Neuronal stem cell (in vitro differentiated cells): Measurements from ENCODE around the gene U2SURP.

Experiments used
- DNase-seq: peaks from one replicate; pipeline ENCODE4 v3.0.0-alpha.2; 2013; ENCODE audit warnings: low spot score
- H2AFZ ChIP-seq: one replicate; pipeline ENCODE4 v1.6.1; 2013; ENCODE audit warnings: mild to moderate bottlenecking, low read length, inconsistent platforms
- H2AK5ac ChIP-seq: 2 replicates; pipeline ENCODE4 v1.6.1; 2013; ENCODE audit warnings: low read depth, mild to moderate bottlenecking, inconsistent platforms, low read length, moderate library complexity, mixed read lengths
- H2BK120ac ChIP-seq: 2 replicates; pipeline ENCODE4 v1.6.1; 2013; ENCODE audit warnings: low read depth, mild to moderate bottlenecking, inconsistent platforms, low read length, moderate library complexity, mixed read lengths
- H2BK12ac ChIP-seq: one replicate; pipeline ENCODE4 v1.6.1; 2013; ENCODE audit warnings: low read length, inconsistent platforms
- H2BK15ac ChIP-seq: 2 replicates; pipeline ENCODE4 v1.6.1; 2013; ENCODE audit warnings: mild to moderate bottlenecking, low read length, inconsistent platforms, mixed read lengths
- H2BK5ac ChIP-seq: one replicate; pipeline ENCODE4 v1.6.1; 2013; ENCODE audit warnings: inconsistent platforms, mild to moderate bottlenecking, low read length, moderate library complexity
- H3K14ac ChIP-seq: one replicate; pipeline ENCODE4 v1.6.1; 2013; ENCODE audit warnings: low read length, inconsistent platforms
- H3K18ac ChIP-seq: 2 replicates; pipeline ENCODE4 v1.6.1; 2013; ENCODE audit warnings: low read length, inconsistent platforms
- H3K23ac ChIP-seq: 2 replicates; pipeline ENCODE4 v1.6.1; 2013; ENCODE audit warnings: low read depth, mild to moderate bottlenecking, mixed read lengths, low read length, inconsistent platforms; ENCODE audit not compliant: poor library complexity
- H3K27ac ChIP-seq: replicated peaks from 3 replicates; pipeline ENCODE4 v1.5.1; 2013; ENCODE audit warnings: low read length, inconsistent platforms
- H3K27me3 ChIP-seq, 3 experiments: 2 replicates each; pipeline ENCODE4 v1.6.1; 2013; ENCODE audit warnings: low read length in 3 of 3, mild to moderate bottlenecking in 2 of 3, inconsistent platforms in 1 of 3, low read depth in 1 of 3, mixed read lengths in 1 of 3, moderate library complexity in 1 of 3; ENCODE audit not compliant: control insufficient read depth in 3 of 3, insufficient read depth in 3 of 3
- H3K36me3 ChIP-seq, 2 donors: replicated peaks in 1 of 2; 2 replicates each; pipeline ENCODE4 v1.6.1; 2013; ENCODE audit warnings: low read length in 2 of 2; ENCODE audit not compliant: control insufficient read depth in 2 of 2, insufficient read depth in 2 of 2
- H3K4ac ChIP-seq: 2 replicates; pipeline ENCODE4 v1.6.1; 2013; ENCODE audit warnings: inconsistent platforms, mild to moderate bottlenecking, low read length, moderate library complexity
- H3K4me1 ChIP-seq, 2 donors: 1 replicate in 1 of 2; 2 replicates in 1 of 2; pipeline ENCODE4 v1.6.1; 2013; ENCODE audit warnings: low read length in 2 of 2, low read depth in 1 of 2; ENCODE audit not compliant: control insufficient read depth in 2 of 2, insufficient read depth in 1 of 2
- H3K4me2 ChIP-seq: one replicate; pipeline ENCODE4 v1.6.1; 2013; ENCODE audit warnings: mild to moderate bottlenecking, low read length, inconsistent platforms; ENCODE audit not compliant: insufficient read depth, poor library complexity, severe bottlenecking
- H3K4me3 ChIP-seq, 2 donors: 2 replicates each; pipeline ENCODE4 v1.5.1; 2013; ENCODE audit warnings: low read length in 2 of 2, mild to moderate bottlenecking in 2 of 2, inconsistent platforms in 1 of 2, moderate library complexity in 1 of 2
- H3K79me1 ChIP-seq: one replicate; pipeline ENCODE4 v1.6.1; 2013; ENCODE audit warnings: low read depth, mild to moderate bottlenecking, inconsistent platforms, low read length, moderate library complexity
- H3K9ac ChIP-seq: one replicate; pipeline ENCODE4 v1.6.1; 2013; ENCODE audit warnings: mild to moderate bottlenecking, low read depth, low read length, inconsistent platforms; ENCODE audit not compliant: poor library complexity
- H3K9me3 ChIP-seq, 2 donors: replicated peaks in 1 of 2; 2 replicates each; pipeline versions ENCODE3 to v1.6.1; 2013; ENCODE audit warnings: low read length in 2 of 2, mild to moderate bottlenecking in 2 of 2, inconsistent platforms in 1 of 2, low read depth in 1 of 2, mixed read lengths in 1 of 2, moderate library complexity in 1 of 2; ENCODE audit not compliant: control insufficient read depth in 2 of 2, insufficient read depth in 1 of 2
- H4K8ac ChIP-seq: one replicate; pipeline ENCODE4 v1.6.1; 2013; ENCODE audit warnings: low read depth, mild to moderate bottlenecking, inconsistent platforms, low read length, moderate library complexity
- H4K91ac ChIP-seq: one replicate; pipeline ENCODE4 v1.6.1; 2013; ENCODE audit warnings: low read length, low read depth, mild to moderate bottlenecking, inconsistent platforms; ENCODE audit not compliant: poor library complexity
- WGBS, 2 donors: extraction: QIAGEN DNeasy Blood & Tissue Kit; methylation state at CpG; one replicate each; pipeline ENCODE4 v1.1.7; 2013; ENCODE audit warnings: missing lambda C conversion rate in 2 of 2, mixed read lengths in 1 of 2; ENCODE audit not compliant: insufficient read length in 2 of 2, insufficient replicate concordance in 1 of 2; ENCODE audit errors: extremely low coverage in 2 of 2; 5-methylcytosine and 5-hydroxymethylcytosine counted together

The U2SURP gene

DNA sequence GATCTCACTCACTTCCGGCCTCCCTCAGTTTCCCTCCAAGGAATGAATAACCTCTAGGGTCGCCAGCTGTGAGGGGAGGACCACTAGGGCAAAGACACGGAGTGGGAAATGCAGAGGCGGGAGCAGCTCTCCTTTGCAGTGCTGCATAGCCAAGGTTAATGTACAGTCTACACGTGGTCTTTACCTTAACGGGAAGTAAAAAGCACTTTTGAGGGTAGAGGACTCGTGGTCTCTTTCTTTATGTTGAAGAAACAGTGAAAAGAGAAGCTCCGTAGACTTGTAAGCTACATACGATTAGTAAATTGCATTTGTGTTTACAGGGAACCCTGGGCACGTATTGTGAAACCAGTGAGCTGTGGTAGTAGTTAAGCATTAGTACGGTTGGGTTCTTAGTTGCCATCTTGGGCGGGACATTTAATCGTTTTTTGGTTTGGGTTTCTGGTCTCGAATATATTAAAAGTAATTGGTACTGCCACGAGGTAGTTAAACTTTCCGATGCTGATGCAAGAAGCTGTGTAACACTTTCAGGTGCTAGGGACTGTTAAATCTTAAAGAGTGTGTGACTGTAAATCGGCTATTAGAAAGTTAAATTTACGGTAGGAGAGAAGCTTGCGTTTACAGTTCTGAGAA, 828 bp downstream of the U2SURP start:
- no peak overlapping the region for H3K14ac ChIP-seq
- H3K4me2 ChIP-seq = peak overlapping the region; percentile 56
- H3K4me1 ChIP-seq = peaks cover 0 to 4% of the 10 kb centered on the region in 2 donors
- no peaks in the 10 kb centered on the region for H3K9me3 ChIP-seq
- peak overlapping the region; percentile 15 for H2AK5ac ChIP-seq
- H2BK12ac ChIP-seq = no peak overlapping the region
- DNase-seq = no peak
- H2BK15ac ChIP-seq = no peak overlapping the region
- H3K4ac ChIP-seq = no peak overlapping the region
- H3K4me3 ChIP-seq = peak overlapping the region; percentile 92 to 95
- peaks cover 3% of the 10 kb centered on the region for H3K79me1 ChIP-seq
- no peaks in the 10 kb centered on the region for H3K36me3 ChIP-seq
- no peak overlapping the region for H2BK5ac ChIP-seq
- WGBS, 2 donors = no CpG with 5 or more reads among the region's 19 CpGs
- peak overlapping the region; percentile 90 for H3K9ac ChIP-seq
- no peak overlapping the region for H2BK120ac ChIP-seq
- no peak overlapping the region for H3K27ac ChIP-seq
- no peaks in the 10 kb centered on the region for H3K27me3 ChIP-seq
- H2AFZ ChIP-seq = peak overlapping the region; percentile 90
- no peak overlapping the region for H4K91ac ChIP-seq
- H4K8ac ChIP-seq = no peak overlapping the region
- H3K23ac ChIP-seq = no peak overlapping the region
- no peak overlapping the region for H3K18ac ChIP-seq

DNA sequence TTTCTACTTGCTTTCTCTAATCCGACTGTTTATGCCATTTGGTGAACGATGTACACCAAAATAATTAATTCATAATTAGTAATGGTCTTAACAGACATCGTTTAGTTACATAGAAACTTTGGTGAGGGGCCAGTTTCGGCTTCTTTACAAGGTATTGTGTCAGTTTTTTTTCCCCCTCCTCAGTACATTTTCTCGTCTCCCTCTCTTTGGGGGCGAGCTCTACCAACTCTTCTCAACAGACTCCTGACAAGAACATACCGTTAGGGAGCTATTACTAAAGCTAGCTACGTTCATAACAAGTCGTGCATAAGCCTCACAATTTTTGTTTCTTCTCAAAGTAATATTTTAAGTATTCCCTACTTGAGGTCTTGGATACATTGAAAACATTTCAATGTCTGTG, 1.4 kb downstream of the U2SURP start:
- no peak overlapping the region for H4K91ac ChIP-seq
- no peaks in the 10 kb centered on the region for H3K36me3 ChIP-seq
- H2BK5ac ChIP-seq = no peak overlapping the region
- no peak overlapping the region for H2BK15ac ChIP-seq
- peaks cover 3% of the 10 kb centered on the region for H3K79me1 ChIP-seq
- H3K27ac ChIP-seq = no peak overlapping the region
- no peak overlapping the region for H2BK12ac ChIP-seq
- H3K4me1 ChIP-seq = peaks cover 0 to 4% of the 10 kb centered on the region in 2 donors
- no peak overlapping the region for H2AFZ ChIP-seq
- H2AK5ac ChIP-seq = no peak overlapping the region
- H3K18ac ChIP-seq = no peak overlapping the region
- H4K8ac ChIP-seq = no peak overlapping the region
- no peaks in the 10 kb centered on the region for H3K9me3 ChIP-seq
- no peak overlapping the region for H3K23ac ChIP-seq
- no peak overlapping the region for H3K4ac ChIP-seq
- no peak overlapping the region for H2BK120ac ChIP-seq
- H3K4me3 ChIP-seq = peak overlapping the region in 1 of 2 donors; percentile 92
- DNase-seq = no peak
- H3K4me2 ChIP-seq = peak overlapping the region; percentile 58
- H3K9ac ChIP-seq = no peak overlapping the region
- WGBS, 2 donors = no CpG with 5 or more reads among the region's 9 CpGs
- no peaks in the 10 kb centered on the region for H3K27me3 ChIP-seq
- no peak overlapping the region for H3K14ac ChIP-seq

- Histone ChIP-seq H3K14ac (no peak overlapping the region), H4K8ac (no peak overlapping the region), H2BK120ac (no peak overlapping the region), H2BK15ac (no peak overlapping the region), H2BK5ac (no peak overlapping the region), H2BK12ac (no peak overlapping the region), H4K91ac (no peak overlapping the region), H3K27me3 (no peaks in the 10 kb centered on the region), H3K4ac (no peak overlapping the region), H3K4me1 (peaks cover 0 to under 1% of the 10 kb centered on the region in 2 donors), H3K36me3 (no peaks in the 10 kb centered on the region), H3K9ac (no peak overlapping the region), H3K4me2 (no peak overlapping the region), H3K79me1 (peaks cover 3% of the 10 kb centered on the region), H3K23ac (no peak overlapping the region), H3K4me3 (no peak overlapping the region), H3K18ac (no peak overlapping the region), H2AFZ (no peak overlapping the region), H3K9me3 (no peaks in the 10 kb centered on the region), H2AK5ac (no peak overlapping the region), H3K27ac (no peak overlapping the region)
- no CpG with 5 or more reads among the region's 2 CpGs for WGBS, 2 donors
- DNase-seq = no peak
Measured at GRCh38 chr3:143004823-143005222, 3.5 kb downstream of the U2SURP start.

DNA sequence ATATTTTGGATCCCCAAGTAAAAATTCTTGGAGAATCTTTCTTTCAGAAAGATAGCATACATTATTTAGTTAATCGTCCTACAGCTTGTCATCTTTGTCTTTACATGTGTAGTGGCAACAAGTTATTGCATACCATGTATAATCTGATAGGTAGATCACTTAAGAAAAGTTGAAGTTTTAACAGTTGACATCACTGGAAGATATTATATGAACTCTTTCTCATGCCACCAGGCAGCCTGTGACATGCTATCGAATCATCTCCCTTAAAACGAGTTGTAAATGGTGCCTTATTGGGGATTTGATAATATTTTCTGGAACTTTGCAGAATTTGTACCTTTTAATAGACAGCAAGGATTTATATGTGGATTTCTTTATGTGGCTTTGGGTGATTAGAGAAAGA, 8.7 kb downstream of the U2SURP start:
- Histone ChIP-seq H3K23ac (no peak overlapping the region), H2AK5ac (no peak overlapping the region), H4K91ac (no peak overlapping the region), H3K4ac (no peak overlapping the region), H3K9me3 (no peaks in the 10 kb centered on the region), H3K4me1 (no peaks in the 10 kb centered on the region), H2BK120ac (no peak overlapping the region), H2BK5ac (no peak overlapping the region), H3K36me3 (peaks cover 0 to 40% of the 10 kb centered on the region in 2 donors), H3K27ac (no peak overlapping the region), H4K8ac (no peak overlapping the region), H3K79me1 (peaks cover 3% of the 10 kb centered on the region), H2BK15ac (no peak overlapping the region), H3K4me3 (no peak overlapping the region), H3K4me2 (no peak overlapping the region), H3K9ac (no peak overlapping the region), H3K27me3 (no peaks in the 10 kb centered on the region), H3K18ac (no peak overlapping the region), H2AFZ (no peak overlapping the region), H3K14ac (no peak overlapping the region), H2BK12ac (no peak overlapping the region)
- no peak for DNase-seq
- WGBS, 2 donors = no CpG with 5 or more reads among the region's 3 CpGs
